Glutamatergic neuron (in vitro differentiated cells): ENCODE results near the gene MLC1. TPM values are rescaled to one million over a fixed set of nuclear protein-coding genes. Genes with fewer than 3 reads are reported as not detected.

ENCODE experiments used
- DNase-seq: peaks from one replicate; pipeline ENCODE4 v3.0.0; 2022
- H3K27ac Mint-ChIP-seq: one replicate; pipeline ENCODE4 v1.8.0; 2020; ENCODE audit warnings: mild to moderate bottlenecking, mixed read lengths, inconsistent platforms; ENCODE audit not compliant: unreplicated experiment
- H3K27me3 Mint-ChIP-seq: one replicate; pipeline ENCODE4 v1.8.0; 2020; ENCODE audit warnings: mild to moderate bottlenecking, moderate library complexity, mixed read lengths, inconsistent platforms; ENCODE audit not compliant: unreplicated experiment
- H3K36me3 Mint-ChIP-seq: one replicate; pipeline ENCODE4 v1.8.0; 2020; ENCODE audit warnings: mild to moderate bottlenecking, mixed read lengths, inconsistent platforms; ENCODE audit not compliant: unreplicated experiment
- H3K4me1 Mint-ChIP-seq: one replicate; pipeline ENCODE4 v1.8.0; 2020; ENCODE audit warnings: mild to moderate bottlenecking, low read depth, mixed read lengths, inconsistent platforms; ENCODE audit not compliant: unreplicated experiment
- H3K4me3 Mint-ChIP-seq: one replicate; pipeline ENCODE4 v1.8.0; 2020; ENCODE audit warnings: mild to moderate bottlenecking, mixed read lengths, inconsistent platforms; ENCODE audit not compliant: unreplicated experiment
- H3K9me3 Mint-ChIP-seq: one replicate; pipeline ENCODE4 v1.8.0; 2020; ENCODE audit warnings: mild to moderate bottlenecking, moderate library complexity, mixed read lengths, inconsistent platforms; ENCODE audit not compliant: unreplicated experiment
- CTCF ChIP-seq: fragments of 200-600 bp; sonication (generic); IDR thresholded peaks from one replicate; pipeline ENCODE4 v1.5.0; 2021; ENCODE audit not compliant: partially characterized antibody, unreplicated experiment
- total RNA-seq: library from RNA; stranded (reverse); fragmentation: NEBNext Ultra II Directional; extraction: Animal tissue kit (Norgen Biotek cat#: 25700); gene quantifications from one replicate; pipeline ENCODE4 v1.2.1, GENCODE V29; 2021; ENCODE audit not compliant: unreplicated experiment

The MLC1 gene
- total RNA-seq, 1 donor from 2014 or later = not detected

GRCh38 chr22:50118129-50118528 is 32.9 kb upstream of the MLC1 start:
- DNase-seq = no peak
- Mint-ChIP-seq H3K4me1 (no peaks in the 10 kb centered on the region), H3K4me3 (no peak overlapping the region), H3K36me3 (no peaks in the 10 kb centered on the region), H3K9me3 (peaks cover 1% of the 10 kb centered on the region), H3K27ac (no peak overlapping the region), H3K27me3 (no peaks in the 10 kb centered on the region)
- TF ChIP-seq CTCF = no peak

- Mint-ChIP-seq H3K27ac (no peak overlapping the region), H3K27me3 (no peaks in the 10 kb centered on the region), H3K36me3 (no peaks in the 10 kb centered on the region), H3K9me3 (peaks cover 1% of the 10 kb centered on the region), H3K4me1 (no peaks in the 10 kb centered on the region), H3K4me3 (no peak overlapping the region)
- no peak for DNase-seq
- TF ChIP-seq CTCF = no peak
Observed at GRCh38 chr22:50117168-50117762, 32.0 kb upstream of the MLC1 start.

- H3K27ac Mint-ChIP-seq = no peak overlapping the region
- H3K4me3 Mint-ChIP-seq = no peak overlapping the region
- no peaks in the 10 kb centered on the region for H3K27me3 Mint-ChIP-seq
- no peak for DNase-seq
- H3K36me3 Mint-ChIP-seq = no peaks in the 10 kb centered on the region
- H3K9me3 Mint-ChIP-seq = peaks cover 1% of the 10 kb centered on the region
- no peaks in the 10 kb centered on the region for H3K4me1 Mint-ChIP-seq
- no peak for TF ChIP-seq CTCF
Observed at GRCh38 chr22:50115693-50116092, 30.5 kb upstream of the MLC1 start.

- no peak overlapping the region for H3K4me3 Mint-ChIP-seq
- TF ChIP-seq CTCF = no peak
- H3K27me3 Mint-ChIP-seq = no peaks in the 10 kb centered on the region
- no peak for DNase-seq
- no peaks in the 10 kb centered on the region for H3K4me1 Mint-ChIP-seq
- H3K36me3 Mint-ChIP-seq = no peaks in the 10 kb centered on the region
- no peak overlapping the region for H3K27ac Mint-ChIP-seq
- peaks cover 1% of the 10 kb centered on the region for H3K9me3 Mint-ChIP-seq
Observed at GRCh38 chr22:50114221-50115021, 29.2 kb upstream of the MLC1 start.
